ENCODE measurements around the gene LTV1. TPM values are rescaled to one million over a fixed set of nuclear protein-coding genes. Genes with fewer than 3 reads are reported as not detected.

LTV1 gene
- total and polyA plus RNA-seq, 9 donors = 11.0 to 36.3 (median 20.4) TPM

- H3K36me3 ChIP-seq = no peaks in the 10 kb centered on the region
- intact Hi-C loops (cut with DNase I) = no loop called here
- no peak overlapping the region for H3K4me3 ChIP-seq
- no peak for DNase-seq
- TF ChIP-seq POLR2A (IDR thresholded peaks at IDR 0.05) (no peak), CTCF (IDR thresholded peaks at IDR 0.05) (no peak), EP300 (IDR thresholded peaks at IDR 0.05) (no peak)
- no peaks in the 10 kb centered on the region for H3K9me3 ChIP-seq
- H3K27ac ChIP-seq = no peak overlapping the region
- H3K4me1 ChIP-seq (ENCODE audit: insufficient read depth) = no peaks in the 10 kb centered on the region
- no peaks in the 10 kb centered on the region for H3K27me3 ChIP-seq
Measured at GRCh38 chr6:143828572-143828971, 14.6 kb upstream of the LTV1 start.

- no peaks in the 10 kb centered on the region for H3K27me3 ChIP-seq
- H3K9me3 ChIP-seq = no peaks in the 10 kb centered on the region
- DNase-seq = no peak
- TF ChIP-seq EP300 (IDR thresholded peaks at IDR 0.05) = no peak
- no peak for TF ChIP-seq CTCF (IDR thresholded peaks at IDR 0.05)
- no peak for TF ChIP-seq POLR2A (IDR thresholded peaks at IDR 0.05)
- 78 to 87% (median 83%) methylated on average over 2 of the region's 2 CpGs for WGBS, 3 donors
- no peaks in the 10 kb centered on the region for H3K4me1 ChIP-seq (ENCODE audit: insufficient read depth)
- no peak overlapping the region for H3K27ac ChIP-seq
- H3K4me3 ChIP-seq = no peak overlapping the region
- intact Hi-C loops (cut with DNase I) = no loop called here
- H3K36me3 ChIP-seq = no peaks in the 10 kb centered on the region
Measured at GRCh38 chr6:143836150-143836549, 7.0 kb upstream of the LTV1 start.

GRCh38 chr6:143838395-143838794, 4.7 kb upstream of the LTV1 start:
- intact Hi-C loops (cut with DNase I) = no loop called here
- Histone ChIP-seq H3K36me3 (no peaks in the 10 kb centered on the region), H3K4me1 (ENCODE audit: insufficient read depth) (no peaks in the 10 kb centered on the region), H3K9me3 (no peaks in the 10 kb centered on the region), H3K4me3 (no peak overlapping the region), H3K27ac (no peak overlapping the region), H3K27me3 (no peaks in the 10 kb centered on the region)
- DNase-seq = no peak
- no peak for TF ChIP-seq EP300 (IDR thresholded peaks at IDR 0.05)
- TF ChIP-seq CTCF (IDR thresholded peaks at IDR 0.05) = no peak
- no peak for TF ChIP-seq POLR2A (IDR thresholded peaks at IDR 0.05)
- 88 to 92% (median 89%) methylated on average over 5 of the region's 5 CpGs for whole genome bisulfite sequencing, 3 donors

- TF ChIP-seq EP300 (IDR thresholded peaks at IDR 0.05) (no peak), POLR2A (IDR thresholded peaks at IDR 0.05) (no peak), CTCF (IDR thresholded peaks at IDR 0.05) (no peak)
- Histone ChIP-seq H3K4me3 (no peak overlapping the region), H3K36me3 (no peaks in the 10 kb centered on the region), H3K4me1 (ENCODE audit: insufficient read depth) (peaks cover 1% of the 10 kb centered on the region), H3K27ac (no peak overlapping the region), H3K27me3 (no peaks in the 10 kb centered on the region), H3K9me3 (no peaks in the 10 kb centered on the region)
- DNase-seq = no peak
- intact Hi-C loops (cut with DNase I) = no loop called here
- whole genome bisulfite sequencing, 3 donors = 43 to 48% (median 48%) methylated on average over 4 of the region's 4 CpGs
Measured at GRCh38 chr6:143839196-143839595, 3.9 kb upstream of the LTV1 start.

Data from ovary (tissue), 9 donors.